Left cardiac atrium (tissue), 4 donors: Measurements from ENCODE around the gene MISP3. TPM values are rescaled to one million over a fixed set of nuclear protein-coding genes. Genes with fewer than 3 reads are reported as not detected.
"Not testable (repeated sequence)": the region's sequence is repeated elsewhere in the genome, so short reads cannot be mapped to it uniquely, and the experiment has no call there.

Experiments
- ATAC-seq, 2 donors: fragments of 200-7000 bp; cut with Tn5 transposase; one replicate each; pipeline ENCODE4 v1.9.1; 2020; ENCODE audit warnings: mild to moderate bottlenecking in 2 of 2, moderate library complexity in 2 of 2
- DNase-seq: peaks from one replicate; pipeline ENCODE4 v3.0.0-alpha.2; 2020
- intact Hi-C, 2 donors: fragments of 100-400 bp; cut with DNase I; formaldehyde crosslinking; loops; one replicate each; pipeline versions ENCODE4 v1.14.1 to v1.15.1; 2022 to 2023
- long read RNA-seq: library from polyadenylated mRNA; unstranded; transcript quantifications from one replicate; pipeline ENCODE4 v2.0.0, GENCODE V29; 2021
- total RNA-seq, 2 donors: library from RNA; stranded (reverse); fragmentation: NEBNext Ultra II Directional; extraction: Animal tissue kit (Norgen Biotek cat#: 25700); gene quantifications; one replicate each; pipeline ENCODE4 v1.2.1, GENCODE V29; 2021
- donor health status: DM: no; HTN: yes; CAD: no.
- donor health status: DM: no; HTN: yes; CAD: no; lungs with severe emphysema.
- donor health status: DM: yes; HTN: yes; CAD: no.
- donor health status: Dilated cardiomyopathy.

Gene MISP3
- 1 to 10 TPM; 4.6 to 5.7 TPM for total RNA-seq
- long read RNA-seq = 0 reads

GRCh38 chr19:14072535-14073260 is at the start of gene MISP3:
TSS of gene MISP3 (plus strand) at chr19:14072786. CDS start at chr19:14073310, 524 bp downstream.
- DNase-seq (peak; percentile 61), ATAC-seq (peak; percentile 16 to 53)
- intact Hi-C loops = loop anchor here in 1 of 2 donors (5.0 kb wide), 1 partner anchor 190 kb away; no protein-coding TSS in a partner anchor

GRCh38 chr19:14023404-14024235 is 49.0 kb upstream of the MISP3 start:
- peak; percentile 59 for DNase-seq
- intact Hi-C loops = no loop called here
- peak; percentile 72 to 84 for ATAC-seq

GRCh38 chr19:14026652-14027192 is 45.9 kb upstream of the MISP3 start:
- intact Hi-C loops, ATAC-seq, DNase-seq: not testable (repeated sequence)

- ATAC-seq (no peak), DNase-seq (no peak)
- intact Hi-C loops = no loop called here
Observed at GRCh38 chr19:14027856-14028450, 44.6 kb upstream of the MISP3 start, which contains the start of gene RLN3. TSS of gene RLN3 (plus strand) at chr19:14028148. CDS start at chr19:14028205, 57 bp downstream.

- DNase-seq = no peak
- intact Hi-C loops = no loop called here
- no peak for ATAC-seq
Observed at GRCh38 chr19:14028901-14029300, 43.7 kb upstream of the MISP3 start.

GRCh38 chr19:14030997-14031718 is 41.4 kb upstream of the MISP3 start:
- ATAC-seq (no peak), DNase-seq (no peak)
- intact Hi-C loops = no loop called here

- peak; percentile 80 to 83 for ATAC-seq
- peak; percentile 71 for DNase-seq
- intact Hi-C loops = no loop called here
Observed at GRCh38 chr19:14031719-14032480, 40.7 kb upstream of the MISP3 start, which contains the start of gene IL27RA. TSS of gene IL27RA (plus strand) at chr19:14031762. CDS start at chr19:14031873, 111 bp downstream.

- DNase-seq (no peak), ATAC-seq (no peak)
- intact Hi-C loops = no loop called here
Observed at GRCh38 chr19:14033946-14034345, 38.6 kb upstream of the MISP3 start.

- intact Hi-C loops, DNase-seq, ATAC-seq: not testable (repeated sequence)
Observed at GRCh38 chr19:14035159-14035558, 37.4 kb upstream of the MISP3 start.

- DNase-seq (no peak), ATAC-seq (no peak)
- intact Hi-C loops = no loop called here
Observed at GRCh38 chr19:14035706-14036105, 36.9 kb upstream of the MISP3 start.

GRCh38 chr19:14039181-14039580 is 33.4 kb upstream of the MISP3 start:
- intact Hi-C loops = no loop called here
- DNase-seq (no peak), ATAC-seq (no peak)

GRCh38 chr19:14042659-14043608 is 29.7 kb upstream of the MISP3 start:
- peak; percentile 79 to 87 for ATAC-seq
- intact Hi-C loops = loop anchor here in 1 of 2 donors (10.0 kb wide), 1 partner anchor 768 kb away; no protein-coding TSS in a partner anchor
- peak; percentile 44 for DNase-seq

GRCh38 chr19:14047866-14048265 is 24.7 kb upstream of the MISP3 start:
- not testable (repeated sequence) for DNase-seq, ATAC-seq
- intact Hi-C loops = loop anchor here in 1 of 2 donors (10.0 kb wide), 1 partner anchor 773 kb away; no protein-coding TSS in a partner anchor

GRCh38 chr19:14048443-14049153 is 24.0 kb upstream of the MISP3 start:
- no peak for DNase-seq
- intact Hi-C loops = loop anchor here in 1 of 2 donors (10.0 kb wide), 1 partner anchor 774 kb away; no protein-coding TSS in a partner anchor

GRCh38 chr19:14050512-14050911 is 22.1 kb upstream of the MISP3 start:
- no peak for DNase-seq
- intact Hi-C loops = loop anchor here in 1 of 2 donors (5.0 kb wide), 1 partner anchor 163 kb away; no protein-coding TSS in a partner anchor
- ATAC-seq = no peak

More at GRCh38 chr19:14048443-14049153, 24.0 kb upstream of the MISP3 start:
- peak; percentile 53 to 58 for ATAC-seq

GRCh38 chr19:14050961-14051360 is 21.6 kb upstream of the MISP3 start:
- not testable (repeated sequence) for ATAC-seq, DNase-seq
- intact Hi-C loops = loop anchor here in 1 of 2 donors (5.0 kb wide), 1 partner anchor 164 kb away; no protein-coding TSS in a partner anchor
